ENCODE measurements around the gene TRMT1L. TPM values are rescaled to one million over a fixed set of nuclear protein-coding genes. Genes with fewer than 3 reads are reported as not detected.

The TRMT1L gene
- total RNA-seq, 2 donors from 2014 or later = 14.8 to 20.1 TPM

DNA sequence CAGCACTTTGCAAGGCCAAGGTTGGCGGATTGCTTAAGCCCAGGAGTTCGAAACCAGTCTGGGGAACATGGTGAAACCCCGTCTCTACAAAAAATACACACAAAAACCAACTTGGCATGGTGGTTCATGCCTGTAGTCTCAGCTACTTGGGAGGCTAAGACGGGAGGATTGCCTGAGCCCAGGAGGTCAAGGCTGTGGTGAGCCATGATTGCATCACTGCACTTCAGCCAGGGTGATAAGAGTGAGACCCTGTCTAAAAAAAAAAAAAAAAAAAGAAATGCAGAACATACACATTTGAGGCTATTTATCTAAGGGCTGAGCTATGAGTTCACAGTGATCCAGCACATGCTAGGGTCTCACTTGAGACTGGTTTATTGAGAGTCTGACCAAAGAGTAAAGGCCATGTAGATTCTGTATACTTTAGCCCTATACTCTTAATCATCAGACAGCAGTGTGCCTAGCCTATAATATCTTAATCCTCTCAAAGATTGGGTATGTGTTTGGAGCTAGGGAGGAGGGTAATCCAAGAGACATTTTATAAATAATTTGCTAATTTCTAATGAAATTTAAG is 87.5 kb downstream of the TRMT1L start:
- Histone ChIP-seq H3K36me3 (no peaks in the 10 kb centered on the region), H3K4me1 (no peaks in the 10 kb centered on the region), H3K27me3 (no peaks in the 10 kb centered on the region), H3K27ac (no peak overlapping the region), H3K4me3 (no peak overlapping the region), H3K9me3 (no peaks in the 10 kb centered on the region), H3K9ac (ENCODE audit: low read depth in 2 of 2, low read length in 2 of 2) (no peak overlapping the region)
- TF ChIP-seq, protein P1, sequence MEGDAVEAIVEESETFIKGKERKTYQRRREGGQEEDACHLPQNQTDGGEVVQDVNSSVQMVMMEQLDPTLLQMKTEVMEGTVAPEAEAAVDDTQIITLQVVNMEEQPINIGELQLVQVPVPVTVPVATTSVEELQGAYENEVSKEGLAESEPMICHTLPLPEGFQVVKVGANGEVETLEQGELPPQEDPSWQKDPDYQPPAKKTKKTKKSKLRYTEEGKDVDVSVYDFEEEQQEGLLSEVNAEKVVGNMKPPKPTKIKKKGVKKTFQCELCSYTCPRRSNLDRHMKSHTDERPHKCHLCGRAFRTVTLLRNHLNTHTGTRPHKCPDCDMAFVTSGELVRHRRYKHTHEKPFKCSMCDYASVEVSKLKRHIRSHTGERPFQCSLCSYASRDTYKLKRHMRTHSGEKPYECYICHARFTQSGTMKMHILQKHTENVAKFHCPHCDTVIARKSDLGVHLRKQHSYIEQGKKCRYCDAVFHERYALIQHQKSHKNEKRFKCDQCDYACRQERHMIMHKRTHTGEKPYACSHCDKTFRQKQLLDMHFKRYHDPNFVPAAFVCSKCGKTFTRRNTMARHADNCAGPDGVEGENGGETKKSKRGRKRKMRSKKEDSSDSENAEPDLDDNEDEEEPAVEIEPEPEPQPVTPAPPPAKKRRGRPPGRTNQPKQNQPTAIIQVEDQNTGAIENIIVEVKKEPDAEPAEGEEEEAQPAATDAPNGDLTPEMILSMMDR (IDR thresholded peaks at IDR 0.05) = no peak
- intact Hi-C loops (cut with DNase I) = no loop called here
- no peak for DNase-seq

DNA sequence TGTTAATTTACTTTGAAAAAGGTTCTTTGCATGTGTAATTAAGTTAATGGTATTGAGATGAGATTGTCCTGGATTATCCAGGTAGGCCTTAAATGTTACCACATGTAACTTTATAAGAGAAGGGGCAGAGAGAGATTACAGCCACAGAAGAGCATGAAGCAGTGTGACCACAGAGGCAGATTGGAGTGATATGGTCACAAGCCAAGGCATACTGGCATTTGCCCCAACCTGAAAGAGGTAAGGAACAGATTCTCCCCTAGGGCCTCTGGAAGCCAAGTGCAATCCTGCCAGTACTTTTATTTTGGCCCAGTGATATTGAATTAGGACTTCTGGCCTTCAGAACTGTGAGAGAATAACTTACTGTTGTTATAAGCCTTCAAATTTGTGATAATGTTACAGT is 88.4 kb downstream of the TRMT1L start:
- intact Hi-C loops (cut with DNase I) = no loop called here
- TF ChIP-seq, protein P1 (IDR thresholded peaks at IDR 0.05) = no peak
- H3K4me1 ChIP-seq = no peaks in the 10 kb centered on the region

More for the DNA sequence above, 88.4 kb downstream of the TRMT1L start:
- Histone ChIP-seq H3K27me3 (no peaks in the 10 kb centered on the region), H3K9me3 (no peaks in the 10 kb centered on the region), H3K9ac (ENCODE audit: low read depth in 2 of 2, low read length in 2 of 2) (no peak overlapping the region), H3K27ac (no peak overlapping the region), H3K4me3 (no peak overlapping the region), H3K36me3 (no peaks in the 10 kb centered on the region)
- no peak for DNase-seq

Other genes with a start within 250 kb of the TRMT1L start
- 10 to 100 TPM in 1 of 2 donors, 1 to 10 TPM in 1; 3.8 to 30.9 TPM for gene NIBAN1, start 182.4 kb downstream of the TRMT1L start, total RNA-seq
- gene RNF2, start 111.4 kb downstream of the TRMT1L start, total RNA-seq = 10 to 100 TPM; 14.9 to 21.7 TPM
- gene SWT1, start 214 bp upstream of the TRMT1L start, total RNA-seq = 1 to 10 TPM; 3.4 to 5.7 TPM
- 100 to 1,000 TPM in 1 of 2 donors, 10 to 100 TPM in 1; 87.2 to 141 TPM for gene IVNS1ABP, start 160.3 kb upstream of the TRMT1L start, total RNA-seq

Data from colonic mucosa (tissue), 4 donors.